H9 (cell line): ENCODE data around the gene MSI1. TPM values are rescaled to one million over a fixed set of nuclear protein-coding genes. Genes with fewer than 3 reads are reported as not detected.
"Not testable (repeated sequence)": the region's sequence is repeated elsewhere in the genome, so short reads cannot be mapped to it uniquely, and the experiment has no call there.

Experiments
- DNase-seq: peaks from one replicate; pipeline ENCODE4 v3.0.0-alpha.2; 2017
- H2AFZ ChIP-seq: one replicate; pipeline ENCODE4 v1.6.1; 2013; ENCODE audit warnings: mild to moderate bottlenecking, low read length, control low read depth, moderate library complexity
- H2AK5ac ChIP-seq: 2 replicates; pipeline ENCODE4 v1.6.1; 2013; ENCODE audit warnings: low read length, control low read depth, mixed read lengths; ENCODE audit not compliant: insufficient read length
- H2BK120ac ChIP-seq: one replicate; pipeline ENCODE4 v1.6.1; 2013; ENCODE audit warnings: low read depth, mild to moderate bottlenecking, low read length, control low read depth, inconsistent platforms; ENCODE audit not compliant: poor library complexity, severe bottlenecking
- H2BK12ac ChIP-seq: 2 replicates; pipeline ENCODE4 v1.6.1; 2013; ENCODE audit warnings: low read length, control low read depth, mixed read lengths, low read depth; ENCODE audit not compliant: insufficient read length
- H2BK15ac ChIP-seq: 2 replicates; pipeline ENCODE4 v1.6.1; 2013; ENCODE audit warnings: low read depth, low read length, control low read depth
- H2BK20ac ChIP-seq: one replicate; pipeline ENCODE4 v1.6.1; 2013; ENCODE audit warnings: low read depth, mild to moderate bottlenecking, low read length, control low read depth, inconsistent platforms; ENCODE audit not compliant: poor library complexity, severe bottlenecking
- H2BK5ac ChIP-seq: 2 replicates; pipeline ENCODE4 v1.6.1; 2013; ENCODE audit warnings: low read length, control low read depth, mixed read lengths; ENCODE audit not compliant: insufficient read length
- H3K14ac ChIP-seq: 2 replicates; pipeline ENCODE4 v1.6.1; 2013; ENCODE audit warnings: low read length, control low read depth; ENCODE audit not compliant: insufficient read depth
- H3K18ac ChIP-seq: 2 replicates; pipeline ENCODE4 v1.6.1; 2013; ENCODE audit warnings: low read depth, mild to moderate bottlenecking, mixed read lengths, low read length, control low read depth; ENCODE audit not compliant: insufficient read length
- H3K23ac ChIP-seq: 2 replicates; pipeline ENCODE4 v1.6.1; 2013; ENCODE audit warnings: low read length, control low read depth, mixed read lengths, low read depth; ENCODE audit not compliant: insufficient read length
- H3K23me2 ChIP-seq: 2 replicates; pipeline ENCODE4 v1.6.1; 2013; ENCODE audit warnings: low read depth, mild to moderate bottlenecking, mixed read lengths, low read length, control low read depth; ENCODE audit not compliant: insufficient read length, poor library complexity, severe bottlenecking
- H3K27ac ChIP-seq: 2 replicates; pipeline ENCODE4 v1.5.1; 2013; ENCODE audit warnings: low read length, control low read depth, mixed read lengths, low read depth; ENCODE audit not compliant: insufficient read length
- H3K27me3 ChIP-seq: 2 replicates; pipeline ENCODE4 v1.6.1; 2013; ENCODE audit warnings: low read length, control low read depth, inconsistent platforms; ENCODE audit not compliant: insufficient read depth
- H3K4ac ChIP-seq: 2 replicates; pipeline ENCODE4 v1.6.1; 2013; ENCODE audit warnings: low read depth, mild to moderate bottlenecking, control low read depth, inconsistent platforms, low read length, moderate library complexity
- H3K4me1 ChIP-seq: 2 replicates; pipeline ENCODE4 v1.6.1; 2013; ENCODE audit warnings: low read length, control low read depth, inconsistent platforms; ENCODE audit not compliant: insufficient read depth
- H3K4me2 ChIP-seq: 2 replicates; pipeline ENCODE4 v1.6.1; 2013; ENCODE audit warnings: low read length, control low read depth, mixed read lengths; ENCODE audit not compliant: insufficient read length, insufficient read depth
- H3K56ac ChIP-seq: 2 replicates; pipeline ENCODE4 v1.6.1; 2013; ENCODE audit warnings: low read depth, mild to moderate bottlenecking, mixed read lengths, low read length, control low read depth; ENCODE audit not compliant: insufficient read length
- H3K79me1 ChIP-seq: 2 replicates; pipeline ENCODE4 v1.6.1; 2013; ENCODE audit warnings: low read depth, mild to moderate bottlenecking, moderate library complexity, low read length, control low read depth, inconsistent platforms; ENCODE audit not compliant: insufficient read depth, poor library complexity, severe bottlenecking
- H3K79me2 ChIP-seq: 2 replicates; pipeline ENCODE4 v1.6.1; 2013; ENCODE audit warnings: low read length, control low read depth, inconsistent platforms; ENCODE audit not compliant: insufficient read depth
- H3K9ac ChIP-seq: 2 replicates; pipeline ENCODE4 v1.6.1; 2013; ENCODE audit warnings: low read length, control low read depth, mixed read lengths; ENCODE audit not compliant: insufficient read length; ENCODE audit errors: extremely low read depth
- H3K9me3 ChIP-seq: one replicate; pipeline ENCODE4 v1.6.1; 2013; ENCODE audit warnings: low read depth, low read length, inconsistent platforms; ENCODE audit not compliant: control insufficient read depth
- H3T11ph ChIP-seq: one replicate; pipeline ENCODE4 v1.6.1; 2013; ENCODE audit warnings: mild to moderate bottlenecking, low read length, control low read depth, inconsistent platforms
- H4K20me1 ChIP-seq: one replicate; pipeline ENCODE4 v1.6.1; 2013; ENCODE audit not compliant: control insufficient read depth, insufficient read length, insufficient read depth
- H4K5ac ChIP-seq: 2 replicates; pipeline ENCODE4 v1.6.1; 2013; ENCODE audit warnings: low read depth, mild to moderate bottlenecking, mixed read lengths, low read length, control low read depth; ENCODE audit not compliant: insufficient read length
- H4K8ac ChIP-seq: replicated peaks from 2 replicates; pipeline ENCODE4 v1.6.1; 2013; ENCODE audit warnings: low read length, control low read depth, mixed read lengths, low read depth; ENCODE audit not compliant: insufficient read length
- H4K91ac ChIP-seq: 2 replicates; pipeline ENCODE4 v1.6.1; 2013; ENCODE audit warnings: low read depth, mild to moderate bottlenecking, moderate library complexity, mixed read lengths, low read length, control low read depth; ENCODE audit not compliant: insufficient read length
- H3K27ac Mint-ChIP-seq, 3 experiments: 2 replicates in 2 of 3; 3 replicates in 1 of 3; pipeline ENCODE4 v1.8.0; 2020 to 2021; ENCODE audit warnings: mixed read lengths in 3 of 3, mild to moderate bottlenecking in 1 of 3, moderate library complexity in 1 of 3
- H3K27me3 Mint-ChIP-seq: 2 replicates; pipeline ENCODE4 v1.8.0; 2021; ENCODE audit warnings: low read depth, mild to moderate bottlenecking, moderate library complexity, mixed read lengths
- H3K36me3 Mint-ChIP-seq, 3 experiments: 2 replicates in 2 of 3; 3 replicates in 1 of 3; pipeline ENCODE4 v1.8.0; 2020 to 2021; ENCODE audit warnings: low read depth in 3 of 3, mixed read lengths in 3 of 3; ENCODE audit not compliant: insufficient read depth in 1 of 3
- H3K4me1 Mint-ChIP-seq, 2 experiments: 2 replicates each; pipeline ENCODE4 v1.8.0; 2020; ENCODE audit warnings: mixed read lengths in 2 of 2
- H3K4me3 Mint-ChIP-seq, 2 experiments: 2 replicates in 1 of 2; 3 replicates in 1 of 2; pipeline ENCODE4 v1.8.0; 2020 to 2021; ENCODE audit warnings: mild to moderate bottlenecking in 2 of 2, mixed read lengths in 2 of 2, moderate library complexity in 1 of 2
- H3K9me3 Mint-ChIP-seq, 2 experiments: 2 replicates in 1 of 2; 3 replicates in 1 of 2; pipeline ENCODE4 v1.8.0; 2020; ENCODE audit warnings: mild to moderate bottlenecking in 2 of 2, mixed read lengths in 2 of 2, moderate library complexity in 1 of 2
- CTCF ChIP-seq: fragments of 200-600 bp; sonication (generic); conservative IDR thresholded peaks from 3 replicates; pipeline ENCODE4 v1.8.0; 2021; ENCODE audit warnings: antibody characterized with exemption, mild to moderate bottlenecking
- WGBS: extraction: QIAGEN DNeasy Blood & Tissue Kit; methylation state at CpG from one replicate; pipeline ENCODE4 v1.1.7; 2013; ENCODE audit warnings: missing lambda C conversion rate, low lambda C conversion rate, mixed read lengths; ENCODE audit not compliant: insufficient read length; ENCODE audit errors: extremely low coverage; 5-methylcytosine and 5-hydroxymethylcytosine counted together
- total RNA-seq: library from RNA; stranded (reverse); gene quantifications from 2 replicates; pipeline ENCODE4 v1.2.1, GENCODE V29; 2021

The MSI1 gene
- total RNA-seq, 1 experiment from 2014 or later, result 91.5 TPM

GRCh38 chr12:120335447-120335846, 33.5 kb downstream of the MSI1 start:
- H3K23ac ChIP-seq, H3K27ac Mint-ChIP-seq, H2AFZ ChIP-seq, H3K79me1 ChIP-seq, H3K4me1 Mint-ChIP-seq, H3K79me2 ChIP-seq, H3T11ph ChIP-seq, H4K8ac ChIP-seq, H3K9ac ChIP-seq, H4K5ac ChIP-seq, H3K4me1 ChIP-seq, H4K91ac ChIP-seq, H3K23me2 ChIP-seq, H3K4me2 ChIP-seq, H3K27me3 ChIP-seq, H2BK20ac ChIP-seq, H3K56ac ChIP-seq, H3K4ac ChIP-seq, H2AK5ac ChIP-seq, H3K18ac ChIP-seq, H4K20me1 ChIP-seq, H3K9me3 ChIP-seq, H3K14ac ChIP-seq, H2BK5ac ChIP-seq, H2BK120ac ChIP-seq, H3K27ac ChIP-seq, H3K4me3 Mint-ChIP-seq, H2BK15ac ChIP-seq, H2BK12ac ChIP-seq: not testable (repeated sequence)
- Mint-ChIP-seq H3K9me3 (peaks cover 29% of the 10 kb centered on the region in 2 experiments), H3K27me3 (peaks cover 22% of the 10 kb centered on the region), H3K36me3 (peaks cover 6 to 20% (median 13%) of the 10 kb centered on the region in 3 experiments)
- peak; percentile 84 for TF ChIP-seq CTCF
- no CpG with 5 or more reads among the region's 12 CpGs for WGBS
- peak; percentile 82 for DNase-seq
